GM19324 (cell line): ENCODE results near the gene SESN2.

Experiments
- ATAC-seq: cut with Tn5 transposase; IDR thresholded peaks from one replicate; pipeline ENCODE4 v1.9.1; 2021; ENCODE audit warnings: mild to moderate bottlenecking, moderate library complexity; ENCODE audit not compliant: unreplicated experiment, low FRiP score

The SESN2 gene

DNA sequence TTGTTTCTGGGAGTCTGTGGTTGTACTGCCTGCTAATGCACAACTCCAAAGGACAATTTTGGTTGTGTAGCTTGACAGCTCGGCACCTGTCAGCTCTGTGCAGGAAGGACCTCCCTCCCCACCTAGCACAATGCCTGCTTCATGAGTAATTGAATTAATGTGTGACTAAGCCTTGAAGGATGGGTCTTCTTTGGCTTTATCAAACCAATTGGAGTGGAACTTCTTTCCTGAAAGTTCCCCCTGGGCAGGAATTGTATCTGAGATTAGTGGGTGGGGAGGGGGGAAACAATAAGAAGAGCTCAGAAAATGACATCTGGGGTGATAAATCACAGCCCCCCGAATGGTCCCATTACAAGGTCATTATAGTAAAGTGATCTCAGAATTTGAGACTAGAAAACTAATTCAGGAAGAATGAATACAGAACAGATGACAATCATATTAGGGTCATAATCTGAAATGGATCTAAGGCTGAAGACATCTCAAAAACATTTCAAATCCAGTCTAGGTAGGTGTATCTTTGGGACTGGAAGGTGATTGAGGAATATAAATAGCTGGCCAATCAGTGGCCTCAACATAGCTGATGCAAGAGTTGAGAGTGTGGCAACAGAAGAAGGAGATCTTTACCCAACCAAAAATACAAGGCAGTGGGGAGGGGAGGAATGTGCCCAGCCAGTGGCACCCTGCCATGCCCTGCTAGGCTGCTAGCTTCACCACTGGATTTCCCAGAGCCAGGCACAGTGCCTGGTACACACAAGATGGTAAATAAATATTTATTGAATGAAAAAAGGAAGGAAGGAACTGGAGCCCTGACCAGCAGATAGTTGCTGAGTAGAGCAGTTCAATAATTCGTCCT, 10.1 kb upstream of the SESN2 start:
- ATAC-seq = no peak

DNA sequence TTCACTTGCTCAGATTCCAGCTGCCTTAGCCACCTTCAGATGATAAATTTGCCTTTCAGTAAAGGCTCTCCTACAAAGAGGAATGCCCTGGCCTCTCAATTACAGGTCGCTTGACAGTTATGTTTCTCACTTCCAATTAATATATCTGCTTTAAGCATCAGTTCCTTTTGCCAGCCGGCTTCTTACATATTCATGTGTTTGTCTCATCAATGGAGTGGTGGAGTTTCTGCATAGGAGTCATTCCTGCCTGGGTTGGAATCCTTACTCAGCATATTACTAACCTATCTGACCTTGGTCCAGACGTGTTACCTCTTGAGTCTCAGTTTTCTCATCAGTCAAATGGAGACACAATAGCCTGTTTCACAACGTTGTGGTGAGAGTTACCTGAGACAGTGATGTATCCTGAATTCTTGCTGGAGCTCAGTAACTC, 9.4 kb upstream of the SESN2 start:
- no peak for ATAC-seq

DNA sequence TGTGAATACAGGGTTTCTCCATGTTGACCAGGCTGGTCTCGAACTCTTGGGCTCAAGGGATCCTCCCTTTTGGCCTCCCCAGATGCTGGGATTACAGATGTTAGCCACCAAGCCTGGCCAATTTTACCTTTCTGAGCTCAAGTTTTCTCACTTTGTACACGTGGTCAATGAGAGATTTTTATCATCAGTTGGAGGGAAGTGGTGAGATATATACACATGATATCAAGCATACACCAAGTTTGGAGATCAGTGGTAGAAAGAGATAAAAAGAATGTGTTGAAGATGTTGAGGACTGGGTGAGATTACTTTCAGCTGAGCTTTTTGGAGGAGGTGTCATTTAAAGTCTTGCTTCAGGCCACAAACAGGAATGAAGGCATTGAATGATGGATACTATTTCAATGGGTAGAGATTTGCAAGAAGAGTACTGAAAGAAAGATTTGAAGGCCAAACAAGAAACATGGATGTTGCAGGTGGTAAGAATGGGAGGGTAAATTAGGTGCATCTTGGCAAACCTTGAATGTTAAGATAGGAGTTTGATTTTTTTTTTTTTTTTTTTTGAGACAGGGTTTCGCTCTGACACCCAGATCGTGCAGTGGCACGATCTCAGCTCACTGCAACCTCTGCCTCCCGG, 3.0 kb upstream of the SESN2 start:
- no peak for ATAC-seq

DNA sequence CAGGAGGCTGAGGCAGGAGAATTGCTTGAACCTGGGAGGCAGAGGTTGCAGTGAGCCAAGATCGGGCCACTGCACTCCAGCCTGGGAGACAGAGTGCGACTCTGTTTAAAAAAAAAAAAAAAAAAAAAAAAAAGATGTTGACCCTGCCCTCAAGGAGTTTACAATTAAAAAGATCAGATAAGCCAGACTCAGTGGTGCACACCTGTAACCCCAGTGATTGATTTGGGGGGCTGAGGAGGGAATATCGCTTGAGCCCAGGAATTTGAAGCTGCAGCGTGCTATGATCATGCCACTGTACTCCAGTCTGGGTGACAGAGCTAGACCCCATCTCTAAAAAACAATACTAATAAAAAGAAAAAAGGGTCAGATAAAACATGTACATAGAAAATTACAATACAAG, 1.6 kb upstream of the SESN2 start:
- no peak for ATAC-seq

DNA sequence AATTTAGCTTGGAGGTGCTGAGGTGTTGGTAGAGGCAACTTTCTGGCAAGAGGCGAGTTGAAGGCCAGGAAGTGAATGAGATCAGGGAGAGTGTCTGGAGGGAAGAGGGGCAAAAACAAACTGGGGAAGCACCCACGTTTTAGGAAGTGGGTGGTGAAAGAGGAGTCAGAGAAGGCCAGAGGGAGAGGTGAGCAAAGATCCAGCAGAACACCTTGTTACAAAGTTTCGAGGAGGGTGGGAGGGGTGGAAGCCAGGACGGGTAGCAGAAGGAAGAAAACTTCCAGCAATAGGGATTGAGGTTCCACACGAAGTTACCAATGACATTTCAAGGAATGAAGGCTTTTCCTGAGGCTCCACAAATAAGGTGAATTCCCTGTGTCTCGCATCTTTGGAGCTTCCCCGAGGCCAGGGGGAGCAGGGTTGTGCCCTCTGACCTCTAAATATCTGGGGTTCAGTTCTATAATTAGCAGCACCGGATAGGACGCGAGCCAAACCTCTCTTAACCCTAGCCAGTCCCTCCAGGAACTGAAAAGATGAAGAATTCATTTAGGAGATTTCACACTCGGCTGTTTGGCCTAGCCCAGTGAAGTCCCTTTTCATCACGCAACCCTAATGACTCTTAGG, 578 bp upstream of the SESN2 start:
- no peak for ATAC-seq

DNA sequence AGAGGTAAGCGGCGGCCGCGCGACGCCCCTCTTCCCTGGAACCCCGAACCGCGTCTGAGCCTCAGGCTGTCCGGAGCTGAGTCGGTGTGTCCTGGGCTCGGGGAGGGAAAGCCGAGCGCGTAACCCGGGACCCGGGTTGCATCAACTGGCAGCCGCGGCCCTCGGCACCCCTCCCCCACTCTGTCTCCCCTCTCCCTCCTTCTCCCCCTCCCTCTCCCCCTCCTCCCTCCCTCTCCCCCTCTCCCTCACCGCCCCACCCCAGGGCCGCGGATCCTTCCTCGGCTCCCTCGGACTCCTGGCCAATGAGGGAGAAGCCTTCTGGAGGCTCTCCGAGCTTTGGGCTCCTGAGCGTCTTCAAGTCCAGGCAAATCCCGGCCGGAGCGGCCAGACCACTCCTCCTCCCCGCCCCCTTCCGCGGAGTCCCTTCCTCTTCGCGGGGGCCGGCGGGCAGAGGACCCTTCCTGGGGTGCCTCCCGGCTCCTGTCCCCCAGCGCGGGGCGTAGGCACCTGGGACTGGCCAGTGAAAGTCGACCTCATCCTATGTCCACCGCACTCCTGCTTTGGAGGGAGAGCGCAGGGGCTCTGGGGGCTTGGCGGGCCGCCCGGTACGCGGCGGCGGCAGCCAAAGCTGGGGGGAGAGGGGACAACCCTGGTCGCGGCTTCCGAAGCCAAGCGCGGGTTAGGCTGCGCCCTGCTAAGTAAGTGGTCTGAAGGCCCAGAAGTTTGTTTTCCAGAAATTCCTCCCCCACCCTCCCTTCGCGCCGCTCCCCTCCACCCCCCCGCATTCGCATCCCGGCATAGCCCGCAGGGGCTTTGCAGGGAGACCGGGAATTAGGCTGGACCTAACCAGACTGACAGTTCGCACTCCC, 850 bp downstream of the SESN2 start:
- ATAC-seq = peak; percentile 9

DNA sequence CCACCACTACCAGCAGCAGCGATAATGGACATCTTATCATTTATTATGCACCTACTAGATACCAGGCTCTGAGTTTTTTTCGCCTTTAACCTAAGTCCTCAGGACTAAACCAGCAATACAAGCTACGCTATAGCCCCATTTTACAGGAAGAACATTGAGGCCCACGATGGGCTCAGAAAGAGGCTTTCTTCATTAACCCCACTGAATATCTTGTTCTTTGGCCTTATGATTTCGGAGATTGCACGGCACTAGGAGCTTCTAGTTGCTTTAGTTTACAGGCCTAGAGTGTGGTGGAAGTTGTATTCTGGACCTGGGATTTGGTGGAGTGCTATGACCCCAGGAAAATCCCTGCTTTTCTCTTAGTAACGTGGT, 1.5 kb downstream of the SESN2 start:
- ATAC-seq = no peak

DNA sequence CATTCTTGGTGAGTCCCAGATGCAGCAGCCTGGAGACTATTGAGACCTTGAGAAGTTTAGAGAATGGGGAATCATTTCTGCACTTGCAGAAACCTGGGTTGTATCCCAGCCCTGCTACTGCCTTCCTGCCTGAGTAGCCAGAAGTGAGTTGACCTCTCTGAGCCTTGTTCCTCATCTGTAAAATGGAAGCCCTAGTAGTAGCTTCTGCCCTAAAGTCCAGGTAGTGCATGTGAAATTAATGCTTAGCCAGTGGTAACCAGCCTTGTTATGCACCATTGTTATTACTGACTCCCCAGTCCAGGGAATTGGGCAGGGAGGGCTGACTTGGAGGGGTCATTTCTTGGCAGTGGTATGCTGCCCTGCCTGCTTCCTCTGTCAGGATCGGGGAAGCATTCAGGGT, 5.6 kb downstream of the SESN2 start:
- ATAC-seq = no peak

DNA sequence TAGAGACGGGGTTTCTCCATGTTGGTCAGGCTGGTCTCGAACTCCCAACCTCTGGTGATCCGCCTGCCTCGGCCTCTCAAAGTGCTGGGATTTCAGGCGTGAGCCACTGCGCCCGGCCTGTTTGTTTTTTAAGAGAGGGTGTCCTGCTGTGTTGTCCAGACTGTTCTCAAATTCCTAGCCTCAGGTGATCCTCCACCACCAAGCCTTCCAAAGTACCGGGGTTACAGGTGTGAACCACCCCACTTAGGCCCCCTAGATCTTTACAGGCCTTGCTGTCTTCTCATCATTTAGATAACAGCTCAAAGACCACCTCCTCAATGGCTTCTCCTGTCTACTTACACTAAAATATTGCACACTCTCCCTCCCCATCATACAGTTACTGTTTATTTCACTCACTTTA, 6.3 kb downstream of the SESN2 start:
- ATAC-seq = no peak

DNA sequence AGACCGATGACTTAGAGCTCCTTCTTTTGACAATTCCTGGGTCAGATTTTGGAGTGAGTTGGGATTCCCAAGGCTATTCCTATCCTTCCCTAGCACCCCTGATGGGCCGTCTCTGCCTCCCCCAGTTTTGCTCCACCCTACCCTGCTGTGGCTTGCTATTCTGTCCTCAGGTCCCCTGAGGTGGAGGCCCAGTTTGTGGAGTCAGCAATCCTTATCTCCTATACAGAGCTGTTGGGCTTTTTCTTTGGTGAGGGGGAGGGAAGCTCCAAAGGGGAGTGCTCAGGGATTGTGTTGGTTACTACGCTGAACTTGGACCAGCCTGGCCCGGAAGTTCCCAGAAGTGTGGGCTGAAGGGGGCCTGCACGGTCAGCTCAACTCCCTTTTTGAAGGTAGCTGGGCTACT, 7.6 kb downstream of the SESN2 start:
- ATAC-seq = no peak

DNA sequence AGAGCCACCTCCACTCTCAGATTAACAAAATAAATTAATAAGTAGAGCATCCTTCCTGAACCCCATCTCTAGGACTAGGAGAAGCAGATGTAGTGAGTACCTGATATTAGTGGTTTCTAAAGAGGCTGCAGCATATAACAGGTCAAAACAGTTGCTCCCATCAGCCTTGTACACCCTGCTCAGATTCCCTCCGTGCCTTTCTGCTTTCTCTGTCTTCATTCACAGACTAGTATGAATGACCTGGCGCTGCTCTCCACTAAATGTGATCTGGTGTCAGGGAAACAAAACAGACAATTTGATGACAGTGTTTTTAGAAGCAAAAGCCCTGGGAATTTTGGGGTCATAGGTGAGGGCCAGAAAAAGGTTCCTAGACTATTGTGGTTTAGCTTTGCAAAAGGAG, 8.3 kb downstream of the SESN2 start:
- ATAC-seq = no peak

DNA sequence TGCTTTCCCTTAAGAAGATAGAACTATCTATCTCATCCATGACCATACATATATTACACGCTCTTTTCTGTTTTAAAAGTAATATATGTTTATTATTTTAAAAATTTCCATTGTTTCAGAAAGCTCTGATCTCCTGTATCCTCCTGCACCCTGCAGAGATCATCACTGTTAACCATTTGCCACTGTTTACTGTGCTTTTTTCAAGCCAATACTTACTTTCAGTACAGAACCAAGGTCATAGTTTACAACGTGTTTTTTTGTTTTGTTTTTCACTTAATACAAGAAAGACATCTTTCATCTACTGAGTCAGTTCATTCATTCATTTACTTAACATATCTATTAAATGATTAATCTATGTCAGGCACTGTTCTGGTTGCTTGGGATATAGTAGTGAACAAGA, 10.2 kb downstream of the SESN2 start:
- no peak for ATAC-seq

DNA sequence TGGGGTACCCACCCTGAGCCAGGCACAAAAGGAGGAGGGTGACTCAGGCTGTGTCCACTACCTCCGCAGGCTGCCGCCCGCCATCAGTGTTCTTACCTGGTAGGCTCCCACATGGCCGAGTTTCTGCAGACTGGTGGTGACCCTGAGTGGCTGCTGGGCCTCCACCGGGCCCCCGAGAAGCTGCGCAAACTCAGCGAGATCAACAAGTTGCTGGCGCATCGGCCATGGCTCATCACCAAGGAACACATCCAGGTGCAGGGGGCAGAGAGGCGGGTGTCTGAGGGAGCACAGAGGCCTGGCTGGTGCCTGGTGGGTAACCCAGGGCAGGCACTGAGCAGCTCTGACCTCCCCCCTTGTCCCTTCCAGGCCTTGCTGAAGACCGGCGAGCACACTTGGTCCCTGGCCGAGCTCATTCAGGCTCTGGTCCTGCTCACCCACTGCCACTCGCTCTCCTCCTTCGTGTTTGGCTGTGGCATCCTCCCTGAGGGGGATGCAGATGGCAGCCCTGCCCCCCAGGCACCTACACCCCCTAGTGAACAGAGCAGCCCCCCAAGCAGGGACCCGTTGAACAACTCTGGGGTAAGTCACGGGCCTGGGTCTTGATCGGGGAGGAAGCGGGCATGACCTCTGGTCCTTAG, 13.0 kb downstream of the SESN2 start:
- ATAC-seq = no peak

DNA sequence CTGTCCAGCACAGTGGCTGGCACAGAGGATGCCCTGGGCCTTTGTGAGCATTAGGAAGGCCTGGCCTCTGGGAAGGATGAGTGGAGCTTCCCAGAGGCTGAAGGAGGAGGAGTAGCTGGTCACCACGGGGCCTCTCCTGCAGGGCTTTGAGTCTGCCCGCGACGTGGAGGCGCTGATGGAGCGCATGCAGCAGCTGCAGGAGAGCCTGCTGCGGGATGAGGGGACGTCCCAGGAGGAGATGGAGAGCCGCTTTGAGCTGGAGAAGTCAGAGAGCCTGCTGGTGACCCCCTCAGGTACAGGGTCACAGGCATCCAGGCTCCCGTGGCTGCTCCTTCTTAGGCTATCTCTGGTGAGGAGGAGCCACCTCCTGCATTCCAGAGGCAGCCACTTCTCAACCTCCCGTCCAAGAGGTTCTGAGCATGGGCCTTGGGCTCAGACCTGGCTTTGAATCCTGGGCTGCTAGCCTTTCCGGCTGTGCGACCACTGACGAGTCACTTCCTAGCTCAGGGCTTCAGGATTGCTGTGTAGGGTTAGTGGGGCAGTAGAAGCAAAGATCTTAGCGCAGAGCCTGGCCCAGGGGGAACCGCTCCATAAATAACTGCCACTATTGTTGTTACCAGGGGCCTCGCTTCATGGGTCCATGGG, 14.0 kb downstream of the SESN2 start:
- no peak for ATAC-seq

DNA sequence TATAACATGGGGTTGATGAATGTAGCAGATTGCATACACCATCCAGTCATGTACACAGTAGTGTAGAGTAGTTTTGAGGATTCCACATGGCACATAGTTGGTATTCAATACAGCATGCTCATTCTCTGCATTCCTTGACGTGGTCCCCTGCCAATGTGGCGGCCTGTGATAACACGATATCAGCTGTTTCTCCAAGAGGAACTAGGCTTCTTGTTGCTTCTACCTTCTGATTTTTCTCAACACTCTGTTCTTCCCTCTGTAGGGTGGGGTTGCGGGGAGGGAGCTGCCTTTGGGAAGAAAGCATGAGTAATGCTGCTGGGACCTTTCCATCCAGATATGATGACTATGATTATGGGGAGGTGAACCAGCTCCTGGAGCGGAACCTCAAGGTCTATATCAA, 19.4 kb downstream of the SESN2 start:
- ATAC-seq = no peak

DNA sequence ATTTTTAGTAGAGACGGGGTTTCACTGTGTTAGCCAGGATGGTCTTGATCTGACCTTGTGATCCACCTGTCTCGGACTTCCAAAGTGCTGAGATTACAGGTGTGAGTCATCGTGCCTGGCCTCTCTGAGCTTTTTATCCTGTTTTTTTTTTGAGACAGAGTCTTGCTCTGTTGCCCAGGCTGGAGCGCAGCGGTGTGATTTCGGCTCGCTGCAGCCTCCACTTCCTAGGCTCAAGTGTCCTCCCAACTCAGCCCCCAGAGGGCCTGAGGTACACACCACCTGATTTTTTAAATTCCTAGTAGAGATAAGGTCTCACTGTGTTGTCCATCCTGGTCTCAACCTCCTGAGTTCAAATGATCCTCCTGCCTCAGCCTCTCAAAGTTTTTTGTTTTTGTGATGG, 20.4 kb downstream of the SESN2 start:
- no peak for ATAC-seq

DNA sequence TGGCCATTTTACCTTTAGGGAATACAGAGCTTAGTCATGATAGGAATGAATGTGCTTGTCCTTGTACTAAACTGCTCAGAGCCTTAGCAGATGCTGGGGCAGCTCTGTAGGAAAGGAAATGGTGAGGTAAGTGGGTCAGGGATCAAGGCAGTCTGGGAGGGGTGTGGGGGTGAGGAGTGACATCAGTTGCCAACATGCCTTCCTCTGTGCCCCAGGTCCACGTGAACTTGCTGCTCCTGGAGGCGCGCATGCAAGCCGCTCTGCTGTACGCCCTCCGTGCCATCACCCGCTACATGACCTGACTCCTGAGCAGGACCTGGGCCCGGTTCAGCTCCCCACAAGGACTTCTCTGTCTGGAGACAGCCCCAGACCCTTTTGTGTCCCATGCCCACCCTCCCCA, 21.2 kb downstream of the SESN2 start:
- ATAC-seq = no peak

DNA sequence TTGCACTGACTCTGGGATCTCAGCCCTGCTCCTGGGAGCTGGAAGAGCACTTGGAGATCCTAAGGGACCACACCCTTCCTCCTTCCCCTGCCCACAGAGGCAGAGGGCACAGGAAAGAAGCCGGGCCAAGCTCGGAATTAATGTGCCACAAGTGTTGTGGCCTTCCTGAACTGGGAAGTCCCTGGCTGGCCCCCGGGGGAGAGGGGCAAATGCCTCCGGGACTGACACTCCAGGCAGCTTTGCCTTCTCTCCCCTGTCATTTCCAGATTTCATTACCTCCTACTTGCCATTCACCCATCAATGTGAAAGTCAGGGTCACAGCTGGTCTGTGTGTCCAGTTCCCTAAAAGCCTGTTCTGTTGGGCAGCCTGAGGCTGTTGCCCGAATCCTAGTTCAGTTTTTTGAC, 21.7 kb downstream of the SESN2 start:
- ATAC-seq = no peak

DNA sequence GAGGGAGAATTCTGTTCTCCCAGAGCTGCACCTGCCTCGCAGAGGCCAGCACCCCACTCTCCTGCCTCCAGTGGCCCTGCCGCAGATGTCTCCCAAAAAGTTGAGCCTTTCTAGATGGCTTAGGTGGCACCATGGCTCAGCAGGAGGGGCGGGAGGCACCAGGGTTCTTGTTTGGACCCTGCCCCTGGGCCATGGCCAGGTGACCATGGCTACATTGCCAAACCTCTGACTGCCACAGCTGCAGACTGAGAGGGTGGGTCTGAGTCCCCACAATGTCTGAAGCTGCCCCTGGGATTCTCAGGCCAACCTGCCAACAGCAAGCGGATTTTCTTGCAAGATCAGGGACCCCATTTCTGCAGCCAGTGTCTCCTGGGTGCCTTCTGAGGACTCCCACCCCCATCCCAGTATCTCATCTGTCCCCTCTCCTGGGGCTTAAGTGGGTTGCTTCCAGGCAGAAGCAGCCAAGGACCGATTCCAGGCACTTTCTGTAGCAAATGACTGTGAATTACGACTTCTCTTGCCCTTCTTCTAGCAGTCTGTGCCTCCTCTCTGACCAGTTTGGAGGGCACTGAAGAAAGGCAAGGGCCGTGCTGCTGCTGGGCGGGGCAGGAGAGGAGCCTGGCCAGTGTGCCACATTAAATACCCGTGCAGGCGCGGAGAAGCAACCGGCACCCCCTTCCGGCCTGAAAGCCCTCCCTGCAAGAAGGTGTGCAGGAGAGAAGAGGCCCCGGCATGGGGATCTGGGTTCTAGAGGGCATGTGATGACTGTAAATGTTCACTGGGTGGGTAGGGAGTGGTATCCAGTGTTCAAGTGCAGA, 22.5 kb downstream of the SESN2 start:
- no peak for ATAC-seq
